GM12878 (cell line): ENCODE measurements around the gene CLEC2B. TPM values are rescaled to one million over a fixed set of nuclear protein-coding genes. Genes with fewer than 3 reads are reported as not detected.

ENCODE experiments used
- ATAC-seq: fragments of 200-7000 bp; cut with Tn5 transposase; 3 replicates; pipeline ENCODE4 v1.9.1; 2020; ENCODE audit warnings: mild to moderate bottlenecking, moderate library complexity
- BruUV-seq: library from RNA; stranded (reverse); fragments of 400-500 nt; replicated peaks from 2 replicates; lab custom pipeline; 2021; lab: Mats Ljungman, UMichigan
- CTCF ChIA-PET: fragments of 300-600 bp; sonication (Branson Sonifier 250); formaldehyde crosslinking; extraction: SDS; loops from one replicate; lab custom pipeline; 2021; ENCODE audit warnings: inconsistent platforms; lab: Yijun Ruan, JAX
- POLR2A ChIA-PET: fragments of 350-600 bp; formaldehyde crosslinking; extraction: SDS; loops from one replicate; lab custom pipeline; 2021; ENCODE audit warnings: inconsistent platforms; lab: Charles Lee
- RAD21 ChIA-PET: fragments of 300-600 bp; sonication (Branson Sonifier 250); formaldehyde crosslinking; loops from one replicate; lab custom pipeline; 2023; ENCODE audit warnings: antibody characterized with exemption; ENCODE audit not compliant: unreplicated experiment; lab: Charles Lee
- SMC1A ChIA-PET: fragments of 300-600 bp; sonication (Branson Sonifier 250); formaldehyde crosslinking; loops from one replicate; lab custom pipeline; 2023; ENCODE audit not compliant: unreplicated experiment, uncharacterized antibody; lab: Charles Lee
- DNase-seq: peaks from one replicate; pipeline ENCODE4 v3.0.0-alpha.2; 2011; ENCODE audit warnings: low read depth, low spot score
- FAIRE-seq: peaks from 3 replicates; lab custom pipeline; 2011; peaks lifted over from hg19 to GRCh38; lab: Jason Lieb, UNC
- H2AFZ ChIP-seq: 2 replicates; pipeline ENCODE4 v1.6.0; 2011; ENCODE audit warnings: low read depth, low read length, control low read depth; ENCODE audit not compliant: control insufficient read depth
- H3K27ac ChIP-seq: 2 replicates; pipeline ENCODE4 v1.5.1; 2011; ENCODE audit warnings: control low read depth; ENCODE audit not compliant: control insufficient read depth, insufficient read depth
- H3K27me3 ChIP-seq, 2 experiments: replicated peaks in 1 of 2; 2 replicates each; pipeline versions ENCODE4 v1.6.0 to v1.6.1; 2011; ENCODE audit warnings: low read length in 1 of 2; ENCODE audit not compliant: control insufficient read depth in 2 of 2, insufficient read depth in 2 of 2
- H3K36me3 ChIP-seq, 2 experiments: 2 replicates each; pipeline ENCODE4 v1.5.1; 2011; ENCODE audit warnings: low read length in 1 of 2; ENCODE audit not compliant: control insufficient read depth in 2 of 2, insufficient read depth in 2 of 2
- H3K4me1 ChIP-seq: 2 replicates; pipeline ENCODE4 v1.6.1; 2011; ENCODE audit warnings: mild to moderate bottlenecking, low read length, moderate library complexity, mixed read lengths; ENCODE audit not compliant: control insufficient read depth, insufficient read depth
- H3K4me2 ChIP-seq: 2 replicates; pipeline ENCODE4 v1.6.0; 2011; ENCODE audit warnings: control low read depth; ENCODE audit not compliant: control insufficient read depth, insufficient read depth
- H3K4me3 ChIP-seq: fragments of 200-600 bp; sonication (generic); 2 replicates; pipeline ENCODE4 v1.5.1; 2016
- H3K79me2 ChIP-seq: 2 replicates; pipeline ENCODE4 v1.6.0; 2011; ENCODE audit warnings: low read length; ENCODE audit not compliant: control insufficient read depth, insufficient read depth
- H3K9ac ChIP-seq: 2 replicates; pipeline ENCODE4 v1.8.0; 2011; ENCODE audit warnings: low read length, control low read depth, mixed read lengths; ENCODE audit not compliant: control insufficient read depth, insufficient read depth
- H3K9me3 ChIP-seq: replicated peaks from 3 replicates; pipeline ENCODE4 v1.5.1; 2011; ENCODE audit warnings: mild to moderate bottlenecking, low read length; ENCODE audit not compliant: control insufficient read depth, insufficient read depth
- H4K20me1 ChIP-seq: 2 replicates; pipeline ENCODE4 v1.6.0; 2011; ENCODE audit not compliant: control insufficient read depth, insufficient read depth
- CHD1 ChIP-seq: IDR thresholded peaks from 2 replicates; pipeline ENCODE4 v1.6.1; 2012; ENCODE audit warnings: low read depth, low read length, improper control_type of control experiment
- CTCF ChIP-seq, 3 experiments: IDR thresholded peaks in 2 of 3; conservative IDR thresholded peaks in 1 of 3; 2 replicates each; pipeline ENCODE4 v1.5.1; 2011; ENCODE audit warnings: low read depth in 3 of 3, low read length in 3 of 3, mild to moderate bottlenecking in 3 of 3, control low read depth in 2 of 3, moderate library complexity in 2 of 3, inconsistent platforms in 1 of 3, mixed read lengths in 1 of 3; ENCODE audit not compliant: control insufficient read depth in 2 of 3, insufficient read depth in 1 of 3; ENCODE audit errors: extremely low read depth in 1 of 3
- FOXK2 ChIP-seq: fragments of 450-650 bp; IDR thresholded peaks from 2 replicates; pipeline ENCODE4 v1.6.1; 2017; ENCODE audit warnings: mild to moderate bottlenecking, moderate library complexity
- HDGF ChIP-seq: fragments of 450-650 bp; IDR thresholded peaks from 2 replicates; pipeline ENCODE4 v1.6.1; 2016; ENCODE audit warnings: antibody characterized with exemption
- IRF4 ChIP-seq: IDR thresholded peaks from 2 replicates; pipeline ENCODE4 v1.6.1; 2011; ENCODE audit warnings: low read depth, low read length
- PBX3 ChIP-seq: IDR thresholded peaks from 2 replicates; pipeline ENCODE4 v1.6.1; 2011; ENCODE audit warnings: mild to moderate bottlenecking, low read depth, low read length, moderate library complexity; ENCODE audit not compliant: insufficient replicate concordance
- RAD21 ChIP-seq: IDR thresholded peaks from 2 replicates; pipeline ENCODE4 v1.6.1; 2011; ENCODE audit warnings: mild to moderate bottlenecking, low read depth, low read length, moderate library complexity; ENCODE audit not compliant: insufficient read depth
- RUNX3 ChIP-seq: IDR thresholded peaks from 2 replicates; pipeline ENCODE4 v1.6.1; 2012; ENCODE audit warnings: low read length, inconsistent platforms
- TCF12 ChIP-seq: IDR thresholded peaks from 2 replicates; pipeline ENCODE4 v1.6.1; 2011; ENCODE audit warnings: low read depth, mild to moderate bottlenecking, low read length
- TCF3 ChIP-seq: IDR thresholded peaks from 2 replicates; pipeline ENCODE4 v1.6.1; 2012; ENCODE audit warnings: low read depth, mild to moderate bottlenecking, low read length, borderline replicate concordance; ENCODE audit not compliant: insufficient read depth
- YY1 ChIP-seq: IDR thresholded peaks from 2 replicates; pipeline ENCODE4 v1.6.1; 2011; ENCODE audit warnings: low read depth, mild to moderate bottlenecking, low read length
- ZBTB4 ChIP-seq: fragments of 450-650 bp; formaldehyde crosslinking; IDR thresholded peaks from 2 replicates; pipeline ENCODE4 v1.4.0; 2022; ENCODE audit warnings: mild to moderate bottlenecking, moderate library complexity
- WGBS: methylation state at CpG from one replicate; pipeline ENCODE4 v1.1.6; 2016; ENCODE audit warnings: low lambda C conversion rate; ENCODE audit not compliant: insufficient replicate concordance, insufficient coverage; ENCODE audit errors: missing lambda C conversion rate; 5-methylcytosine and 5-hydroxymethylcytosine counted together
- in situ Hi-C: fragments of 300-500 bp; cut with MboI; formaldehyde crosslinking; loops from 9 replicates; pipeline ENCODE4 v1.14.3; 2018; ENCODE audit warnings: mixed read lengths
- intact Hi-C: fragments of 100-400 bp; cut with micrococcal nuclease; formaldehyde crosslinking; loops from one replicate; pipeline ENCODE4 v1.14.2; 2022; ENCODE audit not compliant: unreplicated experiment
- polyA plus RNA-seq, 11 experiments: library from polyadenylated mRNA; depleted of rRNA in 4 of 11; unstranded in 6 of 11; stranded (reverse) in 5 of 11; fragments of >200 nt; fragmentation: Nextera tagmentation in 4 of 11; fragmentation: Illumina TruSeq in 1 of 11; extraction: Ambion mirVana in 4 of 11; extraction: Trizol in 1 of 11; gene quantifications; 1 replicate in 1 of 11; 2 replicates in 10 of 11; pipeline versions ENCODE4 v1.2.1 to v1.2.3, GENCODE V29; 2011 to 2016; ENCODE audit warnings: inconsistent platforms in 2 of 11, missing spikeins in 2 of 11, low read depth in 1 of 11
- total RNA-seq, 4 experiments: library from RNA; depleted of rRNA in 3 of 4; stranded (reverse); fragments of >200 nt in 3 of 4; fragmentation: Illumina TruSeq in 1 of 4; extraction: Trizol in 1 of 4; gene quantifications; 2 replicates each; pipeline versions ENCODE4 v1.2.1 to v1.2.3, GENCODE V29; 2013 to 2021
- TF ChIP-seq, protein P1 (sequence below): fragments of 450-650 bp; IDR thresholded peaks from 2 replicates; pipeline ENCODE4 v1.6.1; 2016; ENCODE audit warnings: mild to moderate bottlenecking

The CLEC2B gene
- total and polyA plus RNA-seq, 10 of the 15 experiments (the other 5 are each of a cell fraction or from before 2014, with no cell fraction given) = 7.1 to 21.6 (median 12.0) TPM

DNA sequence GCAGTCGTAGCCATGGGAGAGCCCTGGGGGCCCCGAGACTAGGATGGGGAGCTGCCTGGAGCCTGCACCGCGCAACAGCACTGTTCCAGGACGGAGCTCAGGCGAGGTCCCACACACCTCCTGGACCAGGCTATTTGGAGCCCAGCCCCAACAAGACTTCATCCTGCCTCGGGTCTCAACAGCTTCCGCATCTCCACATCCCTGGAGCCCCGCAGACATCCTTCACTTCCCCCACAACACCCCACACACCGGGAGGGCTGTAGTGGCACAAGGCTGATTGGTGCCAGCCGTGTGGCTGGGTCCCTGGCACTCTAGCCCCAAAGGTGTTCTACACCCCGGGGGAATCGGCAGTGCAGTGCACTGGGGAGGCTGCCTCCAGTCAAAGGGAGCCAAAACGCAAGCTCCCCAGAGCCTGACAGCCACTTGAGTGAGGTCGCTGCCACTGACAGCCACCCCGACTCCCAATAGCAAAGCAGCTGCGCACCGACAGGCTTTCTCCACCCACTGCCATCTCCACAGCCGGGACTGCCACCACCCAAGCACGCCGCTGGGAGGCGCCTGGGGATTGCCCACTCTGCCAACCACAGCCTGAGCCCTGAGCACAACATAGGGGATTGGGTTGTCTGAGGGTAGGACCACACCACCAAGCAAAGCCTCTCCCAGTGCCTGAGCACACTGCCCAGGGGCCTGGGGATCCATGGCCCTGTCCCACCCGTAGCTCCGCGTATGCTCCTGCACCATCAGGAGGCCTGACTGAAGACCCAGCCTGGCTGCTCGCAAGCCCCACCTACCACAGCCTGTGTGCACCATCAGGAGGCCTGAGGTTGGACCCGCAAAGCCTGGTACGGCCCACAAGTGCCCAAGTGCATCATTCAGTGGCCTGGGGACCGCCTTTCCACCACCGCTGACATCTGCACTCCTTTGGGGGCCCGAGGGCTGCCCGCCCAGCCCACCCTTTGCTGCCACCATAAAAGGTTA, 55.0 kb downstream of the CLEC2B start:
- peak; percentile 100 for ATAC-seq
- peak overlapping the region; percentile 79 for H2AFZ ChIP-seq
- no TSS peak for BruUV-seq
- in situ Hi-C loops = no loop called here
- peak overlapping the region; percentile 58; the same call in 1 of the 2 replicates for H3K4me3 ChIP-seq
- POLR2A ChIA-PET = interaction anchor here (0.5 to 1.0 kb wide), 2 partner anchors 17 to 326 kb away, joined by 4 to 5 read pairs; no protein-coding TSS in a partner anchor
- H3K4me1 ChIP-seq = no peaks in the 10 kb centered on the region
- no peaks in the 10 kb centered on the region for H3K36me3 ChIP-seq
- H3K9ac ChIP-seq = peak overlapping the region; percentile 1; the same call in 1 of the 2 replicates
- no peaks in the 10 kb centered on the region; a peak in 2 of 4 replicates for H3K27me3 ChIP-seq
- intact Hi-C loops = loop anchor here (1.0 to 10.0 kb wide), 3 partner anchors 111 to 326 kb away; partner anchors contain the start of gene CLEC12B
- H3K27ac ChIP-seq = no peak overlapping the region
- WGBS = 31% methylated on average over 32 of the region's 32 CpGs
- no peaks in the 10 kb centered on the region for H4K20me1 ChIP-seq
- no peaks in the 10 kb centered on the region for H3K9me3 ChIP-seq
- H3K4me2 ChIP-seq = peak overlapping the region; percentile 81
- SMC1A ChIA-PET = interaction anchor here (0.9 to 2.4 kb wide), 7 partner anchors 15 to 326 kb away, joined by 3 to 15 read pairs (median 3); no protein-coding TSS in a partner anchor
- H3K79me2 ChIP-seq = no peaks in the 10 kb centered on the region
- peak; percentile 96 for FAIRE-seq
- peak; percentile 23 for DNase-seq
- RAD21 ChIA-PET = interaction anchor here (0.6 to 1.8 kb wide), 11 partner anchors 13 to 326 kb away, joined by 3 to 10 read pairs (median 3); partner anchors contain the start of gene CLEC12B
- CTCF ChIA-PET = interaction anchor here (0.6 to 5.7 kb wide), 32 partner anchors 8 to 666 kb away, joined by 3 to 73 read pairs (median 4); partner anchors contain the start of genes CLEC2A and CLEC2B
- TF ChIP-seq FOXK2 (no peak), IRF4 (0 out of 2 replicates have a peak, but pooled peaks have one; percentile 20), RAD21 (peak; percentile 92), PBX3 (peak; percentile 11), HDGF (0 out of 2 replicates have a peak, but pooled peaks have one; percentile 18), TCF3 (0 out of 2 replicates have a peak, but pooled peaks have one; percentile 13), ZBTB4 (CRISPR knock-in tag) (no peak), RUNX3 (peak; percentile 62), CTCF (IDR thresholded peaks at IDR 0.05 in 2 of 3, conservative IDR thresholded peaks at IDR 0.05 in 1 of 3; ENCODE audit: control insufficient read depth in 2 of 3, extremely low read depth in 1 of 3, insufficient read depth in 1 of 3, low read depth in 3 of 3, low read length in 3 of 3) (peak; percentile 93 to 97 (median 93)), TCF12 (0 out of 2 replicates have a peak, but pooled peaks have one; percentile 16), CHD1 (no peak), YY1 (peak; percentile 67)
- TF ChIP-seq, protein P1, sequence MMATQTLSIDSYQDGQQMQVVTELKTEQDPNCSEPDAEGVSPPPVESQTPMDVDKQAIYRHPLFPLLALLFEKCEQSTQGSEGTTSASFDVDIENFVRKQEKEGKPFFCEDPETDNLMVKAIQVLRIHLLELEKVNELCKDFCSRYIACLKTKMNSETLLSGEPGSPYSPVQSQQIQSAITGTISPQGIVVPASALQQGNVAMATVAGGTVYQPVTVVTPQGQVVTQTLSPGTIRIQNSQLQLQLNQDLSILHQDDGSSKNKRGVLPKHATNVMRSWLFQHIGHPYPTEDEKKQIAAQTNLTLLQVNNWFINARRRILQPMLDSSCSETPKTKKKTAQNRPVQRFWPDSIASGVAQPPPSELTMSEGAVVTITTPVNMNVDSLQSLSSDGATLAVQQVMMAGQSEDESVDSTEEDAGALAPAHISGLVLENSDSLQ = peak; percentile 65
